NCI-H1436 treated with DMSO at 0.1 percent for 48 hours (cell line): Measurements from ENCODE around the gene TRAF7.

Experiments
- DNase-seq: peaks from one replicate; lab custom pipeline; 2025; lab: John Stamatoyannopoulos, UW

TRAF7 gene

DNA sequence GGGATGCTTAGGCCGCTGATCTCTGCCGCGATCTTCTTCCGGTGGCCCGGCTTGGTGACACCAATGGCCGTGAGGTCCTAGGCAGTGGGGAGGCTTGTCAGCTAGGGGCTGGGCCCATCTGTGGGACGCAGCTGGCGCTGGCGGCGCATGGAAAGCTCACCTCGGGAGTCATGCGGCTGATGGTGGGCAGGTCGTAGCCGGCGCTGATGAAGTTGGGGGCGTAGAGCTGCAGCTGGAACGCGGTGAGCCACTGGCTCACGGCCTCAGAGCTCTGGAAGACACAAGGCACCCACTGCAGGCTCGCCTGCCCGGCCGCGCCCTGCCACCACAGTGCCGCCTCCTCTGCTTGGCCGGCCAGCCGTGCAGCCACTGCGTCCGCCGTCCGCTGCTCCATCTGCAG lies 28.1 kb downstream of the TRAF7 start:
- DNase-seq, result no peak

DNA sequence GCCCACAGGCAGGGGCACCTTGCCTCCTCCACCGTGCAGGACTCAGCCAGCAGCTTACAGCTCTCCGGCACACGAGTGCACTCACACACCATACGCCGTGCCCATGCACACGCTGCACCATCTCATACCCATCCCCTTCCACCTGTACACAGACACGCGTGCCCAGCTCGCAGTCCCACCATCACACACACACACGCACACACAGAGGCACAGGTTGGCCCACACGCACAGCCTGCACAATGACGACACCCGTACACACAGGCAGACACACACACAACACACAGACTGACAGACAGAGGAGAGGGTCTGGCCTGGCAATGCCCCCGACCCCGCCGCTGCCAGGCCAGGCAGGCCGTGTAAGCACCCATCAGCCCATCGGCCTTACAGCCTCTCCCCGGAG lies 28.8 kb downstream of the TRAF7 start:
- DNase-seq, result no peak

DNA sequence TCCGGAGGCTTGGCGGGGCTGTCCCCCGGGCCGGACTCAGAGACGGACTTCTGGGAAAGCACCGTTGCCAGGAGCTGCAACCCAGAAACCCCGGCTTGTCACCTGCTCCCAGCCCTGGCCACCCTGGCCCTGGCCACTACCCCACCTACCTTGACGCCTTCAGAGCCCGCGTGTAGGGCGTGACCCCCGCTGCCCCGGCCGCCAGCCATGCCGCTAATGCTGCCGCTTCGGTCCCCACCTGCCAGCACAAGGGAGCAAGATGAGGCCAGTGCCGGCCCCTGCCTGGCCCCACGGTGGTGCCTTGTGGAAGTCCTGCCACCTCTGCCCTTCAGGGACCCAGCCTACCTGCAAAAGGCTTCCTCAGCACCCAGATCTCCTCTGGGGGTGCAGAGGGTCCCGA lies 29.4 kb downstream of the TRAF7 start:
- no peak for DNase-seq

DNA sequence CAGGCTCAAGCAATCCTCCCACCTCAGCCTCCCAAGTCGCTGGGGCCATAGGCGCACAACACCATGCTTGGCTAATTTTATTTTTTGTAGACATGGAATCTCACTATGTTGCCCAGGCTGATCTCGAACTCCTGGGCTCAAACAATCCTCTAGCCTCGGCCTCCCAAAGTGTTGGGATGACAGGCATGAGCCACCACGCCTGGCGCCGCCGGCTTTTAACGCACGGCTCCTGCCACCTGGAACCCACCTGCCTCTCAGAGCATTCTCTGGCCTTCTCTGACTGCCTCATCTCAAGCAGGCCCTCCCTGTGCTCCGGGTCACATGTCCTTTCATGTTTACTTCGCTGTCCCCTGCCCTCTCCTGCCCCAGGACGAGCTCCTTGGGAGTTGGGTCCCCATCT lies 30.5 kb downstream of the TRAF7 start:
- no peak for DNase-seq

DNA sequence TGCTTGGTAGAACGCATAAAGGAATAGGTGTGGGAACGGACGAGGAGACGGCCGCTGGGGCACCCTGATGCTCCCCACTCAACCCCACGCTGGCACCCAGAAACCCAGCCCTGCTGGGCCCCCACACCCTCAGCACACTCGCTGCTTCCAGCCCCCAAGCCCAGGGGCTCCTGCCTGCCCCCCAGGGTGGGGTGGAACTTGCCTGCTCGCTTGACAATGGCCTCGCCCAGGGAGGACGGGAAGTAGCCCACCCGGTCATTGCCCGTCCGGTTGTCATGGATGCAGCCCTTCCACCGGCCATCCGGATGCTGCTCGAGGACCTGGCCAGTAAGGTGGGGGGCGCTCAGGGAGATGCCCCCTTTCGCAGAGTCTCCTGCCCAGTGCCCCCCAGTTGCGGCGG lies 30.9 kb downstream of the TRAF7 start:
- no peak for DNase-seq

DNA sequence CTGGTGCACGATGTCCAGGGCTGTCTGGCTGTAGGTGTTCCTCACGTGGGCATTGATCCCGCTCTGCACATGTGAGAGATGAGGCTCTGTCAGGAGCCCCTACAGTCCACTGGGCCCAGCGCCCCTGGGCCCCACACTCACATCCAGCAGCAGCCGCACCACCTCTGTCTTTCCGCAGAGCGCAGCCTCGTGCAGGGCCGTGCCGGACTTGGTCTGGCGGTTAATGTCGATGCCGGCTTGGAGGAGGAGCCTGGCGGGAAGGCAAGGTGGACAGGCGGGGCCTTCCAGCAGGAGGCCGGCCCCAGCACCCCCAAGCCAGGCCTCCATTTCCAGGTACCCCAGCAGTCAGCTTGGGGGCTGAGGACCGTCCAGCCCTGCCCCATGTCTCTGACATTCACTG lies 31.6 kb downstream of the TRAF7 start:
- no peak for DNase-seq

DNA sequence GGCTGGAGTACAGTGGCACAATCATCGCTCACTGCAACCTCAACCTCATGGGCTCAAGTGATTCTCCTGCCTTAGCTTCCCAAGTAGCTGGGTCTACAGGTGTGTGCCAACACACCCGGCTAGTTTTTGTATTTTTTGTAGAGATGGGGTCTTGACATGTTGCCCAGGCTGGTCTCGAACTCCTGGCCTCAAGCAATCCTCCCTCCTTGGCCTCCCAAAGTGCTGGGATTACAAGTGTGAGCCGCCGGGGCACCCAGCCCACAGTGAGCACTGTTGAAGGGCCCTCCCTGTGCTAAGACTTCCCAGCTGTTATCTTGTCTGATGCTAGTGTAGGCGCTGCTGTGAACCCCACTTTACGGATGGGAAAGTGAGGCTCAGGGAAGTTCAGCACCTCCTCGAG lies 32.8 kb downstream of the TRAF7 start:
- no peak for DNase-seq

DNA sequence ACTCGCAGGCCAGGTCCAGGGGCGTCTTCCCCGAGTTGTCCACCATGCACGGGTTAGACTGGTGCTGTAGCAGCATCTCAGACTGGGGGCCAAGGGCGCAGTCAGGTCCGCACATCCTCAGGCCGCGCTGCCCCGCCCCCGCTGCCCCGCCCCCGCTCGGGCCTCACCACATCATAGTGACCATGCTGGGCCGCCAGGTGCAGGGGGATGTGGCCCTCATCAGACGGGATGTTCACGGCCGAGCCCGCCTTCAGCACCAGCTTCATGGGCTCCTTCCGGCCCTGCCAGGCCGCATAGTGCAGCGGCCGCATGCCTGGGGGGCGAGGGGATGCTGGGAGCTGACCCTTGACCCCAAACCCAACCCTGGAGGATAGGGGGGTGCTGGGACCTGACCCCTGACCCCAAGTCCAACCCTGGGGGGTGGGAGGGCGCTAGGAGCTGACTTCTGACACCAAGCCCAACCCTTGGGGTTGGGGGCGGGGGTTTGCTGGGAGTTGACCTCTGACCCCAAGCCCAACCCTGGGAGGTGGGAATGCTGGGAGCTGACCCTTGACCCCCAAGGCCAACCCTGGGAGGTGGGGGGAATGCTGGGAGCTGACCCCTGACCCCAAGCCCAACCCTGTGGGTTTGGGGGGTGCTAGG lies 33.8 kb downstream of the TRAF7 start:
- no peak for DNase-seq

DNA sequence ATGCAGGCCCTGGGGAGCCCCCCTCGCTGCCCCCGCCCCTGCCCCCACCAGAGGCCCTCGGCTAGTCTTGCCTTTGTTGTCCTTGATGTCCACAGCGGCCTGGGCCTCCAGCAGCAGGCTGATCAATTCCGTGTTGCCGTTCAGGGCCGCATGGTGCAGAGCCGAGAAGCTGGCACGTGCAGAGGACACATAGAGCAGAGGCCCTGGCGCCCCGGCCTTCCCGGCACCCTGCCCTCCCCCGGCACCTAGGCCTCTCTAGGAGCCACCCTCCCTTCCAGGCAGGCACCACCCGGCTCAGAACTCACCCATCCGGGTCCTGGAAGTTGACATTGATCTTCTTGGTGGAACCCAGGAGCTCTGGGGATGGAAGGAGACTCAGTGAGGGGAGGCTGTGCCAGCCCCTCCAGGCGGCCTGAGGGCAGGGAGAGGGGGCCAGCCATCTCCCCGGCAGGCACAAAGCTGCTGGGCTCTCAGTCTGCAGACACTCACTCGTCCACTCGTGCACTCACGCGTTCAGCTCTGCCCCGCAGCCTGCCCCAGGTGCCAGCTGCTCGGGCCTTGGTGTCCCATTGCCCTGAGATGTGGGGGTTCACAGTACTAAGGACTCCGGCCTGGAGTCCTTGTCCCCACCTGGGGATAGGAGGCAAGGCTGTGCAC lies 34.5 kb downstream of the TRAF7 start:
- no peak for DNase-seq

DNA sequence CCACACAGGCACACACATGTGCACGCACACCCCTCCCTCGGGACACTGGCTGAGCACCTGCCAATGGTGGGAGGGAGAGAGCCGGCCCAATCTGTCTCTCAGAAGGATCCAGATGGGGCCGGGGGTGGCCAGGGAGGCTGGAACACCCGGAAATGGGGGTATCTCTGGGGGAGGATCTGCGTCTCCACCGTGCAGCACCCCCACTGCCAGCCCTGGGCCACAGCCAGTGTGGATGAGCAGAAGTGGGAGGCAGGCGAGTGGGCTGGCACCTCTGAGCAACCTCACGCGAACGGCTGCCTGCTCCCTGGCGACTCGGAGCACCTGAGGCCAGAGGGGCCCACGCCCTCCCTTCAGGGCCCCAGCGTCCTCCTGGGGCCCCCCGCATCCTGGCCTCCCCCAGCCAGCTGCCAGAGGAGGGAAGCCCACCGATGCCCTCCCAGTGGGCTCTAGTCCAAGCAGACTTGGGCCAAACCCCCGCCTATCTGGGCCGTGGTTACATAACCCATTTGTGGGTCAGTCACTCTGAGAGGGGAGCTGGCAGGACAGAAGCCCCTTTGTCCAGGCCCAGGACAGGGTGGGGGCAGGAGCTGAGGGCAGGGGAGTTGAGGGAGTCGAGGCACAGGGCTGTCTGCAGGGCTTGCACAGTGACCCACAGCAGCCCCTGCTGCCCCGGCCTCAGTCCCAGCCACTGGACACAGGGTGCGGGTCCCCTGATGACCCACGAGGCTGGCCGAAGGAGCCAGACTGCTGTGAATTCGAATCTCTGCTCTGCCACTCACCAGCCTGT lies 35.3 kb downstream of the TRAF7 start:
- DNase-seq, result no peak

DNA sequence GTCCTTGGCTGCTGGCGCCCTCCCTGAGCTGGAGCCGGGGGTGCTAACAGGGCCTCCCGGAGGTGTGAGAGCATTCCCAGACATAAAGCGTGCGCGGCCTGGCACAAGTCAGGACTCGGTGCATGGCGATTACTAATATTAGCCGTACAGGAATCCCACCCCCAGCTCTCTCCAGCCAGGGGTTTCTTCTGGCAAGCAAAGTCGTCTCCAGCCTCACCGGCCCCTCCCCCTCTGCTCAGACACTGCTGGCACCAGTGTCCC lies 35.8 kb downstream of the TRAF7 start:
- DNase-seq, result no peak

DNA sequence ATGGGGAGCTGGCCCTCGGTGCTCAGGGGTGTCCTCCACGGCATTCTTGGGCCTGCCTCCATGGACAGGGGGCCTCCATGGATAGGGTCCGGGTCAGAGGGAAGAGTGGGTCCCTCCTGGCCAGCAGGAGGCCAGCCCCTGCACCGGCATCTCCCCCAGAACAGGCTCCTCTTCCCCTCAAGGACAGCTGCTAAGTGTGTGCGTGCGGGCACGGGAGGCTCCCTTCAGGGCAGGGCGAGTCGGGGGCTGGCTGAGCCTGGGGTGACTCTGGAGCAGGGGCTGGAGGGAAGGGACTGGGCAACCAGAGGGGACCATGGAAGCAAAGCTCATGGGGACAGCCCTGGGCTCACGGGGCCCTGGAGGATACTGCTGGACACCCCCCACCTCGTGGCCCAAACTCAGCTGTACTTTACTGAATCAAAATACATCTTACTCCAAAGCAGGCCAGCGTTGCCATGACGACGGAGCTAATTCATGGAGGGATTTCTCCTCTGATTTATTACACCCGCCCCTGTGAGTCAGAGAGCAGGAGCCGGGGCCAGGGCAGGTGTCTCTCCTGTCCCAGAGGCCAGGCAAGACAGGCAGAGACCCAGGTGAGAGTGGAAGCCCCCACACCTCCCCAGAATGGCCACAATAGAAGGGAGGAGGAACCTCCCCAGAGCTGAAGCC lies 38.7 kb downstream of the TRAF7 start:
- no peak for DNase-seq

DNA sequence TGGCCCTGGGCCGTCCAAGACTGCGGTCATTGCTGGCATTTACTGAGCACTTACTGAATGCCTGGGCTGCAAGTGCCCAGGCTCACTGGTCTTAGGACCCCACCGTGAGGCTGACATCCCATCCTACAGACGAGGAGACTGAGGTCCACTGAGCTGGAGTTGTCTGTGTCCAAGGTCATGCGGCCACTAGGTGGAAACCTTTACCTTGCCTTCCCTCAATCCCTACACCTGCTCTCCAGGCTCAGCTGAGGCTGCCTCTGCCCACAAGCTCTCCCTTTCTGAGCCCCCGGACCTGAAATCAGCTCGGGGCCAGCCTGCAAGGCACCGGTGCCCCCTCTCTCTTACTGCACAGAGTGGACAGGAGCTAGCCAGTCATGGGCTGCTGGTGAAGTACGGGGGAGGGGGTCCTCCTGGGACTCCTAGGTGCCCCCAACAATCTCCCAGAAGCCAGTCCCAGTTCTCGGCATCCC lies 39.3 kb downstream of the TRAF7 start:
- no peak for DNase-seq

DNA sequence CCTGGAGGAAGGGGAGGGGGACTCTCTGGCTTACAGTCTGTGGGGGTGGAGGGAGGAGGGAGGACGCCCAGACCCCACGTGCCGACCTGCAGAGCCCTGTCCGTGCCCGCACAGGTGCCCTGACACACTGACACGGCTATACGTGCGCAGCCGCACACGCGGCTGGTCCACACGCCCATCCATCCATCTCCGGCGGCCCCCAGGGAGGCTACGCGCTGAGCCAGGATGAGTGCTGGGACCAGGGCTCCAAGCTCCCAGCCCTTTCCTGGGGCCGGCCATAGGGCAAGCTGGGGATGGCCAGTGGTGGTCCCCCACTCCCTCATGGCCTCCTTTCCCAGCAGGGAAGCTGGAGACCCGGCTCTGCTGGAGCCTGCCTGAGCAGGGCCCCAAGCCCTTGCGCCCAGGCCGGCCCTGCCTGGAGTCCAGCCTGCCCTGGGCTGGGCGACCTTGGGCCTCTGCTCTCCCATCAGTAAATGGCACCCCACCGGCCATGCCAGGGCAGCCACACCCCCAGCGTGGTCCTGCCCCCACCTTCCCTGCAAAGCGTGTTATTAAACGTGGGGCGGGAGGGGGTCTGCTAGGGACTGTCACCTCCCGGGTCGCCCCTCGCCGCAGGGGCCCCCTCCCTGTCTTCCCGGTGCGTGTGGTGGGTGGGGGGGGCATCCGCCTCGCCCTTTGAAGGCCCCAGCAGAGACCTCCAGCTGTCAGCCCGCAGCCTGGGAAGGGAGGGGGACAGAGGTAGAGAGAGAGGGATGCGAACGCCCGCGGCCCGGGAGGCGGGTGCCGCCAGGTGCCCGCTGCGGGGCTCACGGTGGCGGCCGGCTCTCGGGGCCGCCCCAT lies 40.0 kb downstream of the TRAF7 start:
- DNase-seq, result no peak

DNA sequence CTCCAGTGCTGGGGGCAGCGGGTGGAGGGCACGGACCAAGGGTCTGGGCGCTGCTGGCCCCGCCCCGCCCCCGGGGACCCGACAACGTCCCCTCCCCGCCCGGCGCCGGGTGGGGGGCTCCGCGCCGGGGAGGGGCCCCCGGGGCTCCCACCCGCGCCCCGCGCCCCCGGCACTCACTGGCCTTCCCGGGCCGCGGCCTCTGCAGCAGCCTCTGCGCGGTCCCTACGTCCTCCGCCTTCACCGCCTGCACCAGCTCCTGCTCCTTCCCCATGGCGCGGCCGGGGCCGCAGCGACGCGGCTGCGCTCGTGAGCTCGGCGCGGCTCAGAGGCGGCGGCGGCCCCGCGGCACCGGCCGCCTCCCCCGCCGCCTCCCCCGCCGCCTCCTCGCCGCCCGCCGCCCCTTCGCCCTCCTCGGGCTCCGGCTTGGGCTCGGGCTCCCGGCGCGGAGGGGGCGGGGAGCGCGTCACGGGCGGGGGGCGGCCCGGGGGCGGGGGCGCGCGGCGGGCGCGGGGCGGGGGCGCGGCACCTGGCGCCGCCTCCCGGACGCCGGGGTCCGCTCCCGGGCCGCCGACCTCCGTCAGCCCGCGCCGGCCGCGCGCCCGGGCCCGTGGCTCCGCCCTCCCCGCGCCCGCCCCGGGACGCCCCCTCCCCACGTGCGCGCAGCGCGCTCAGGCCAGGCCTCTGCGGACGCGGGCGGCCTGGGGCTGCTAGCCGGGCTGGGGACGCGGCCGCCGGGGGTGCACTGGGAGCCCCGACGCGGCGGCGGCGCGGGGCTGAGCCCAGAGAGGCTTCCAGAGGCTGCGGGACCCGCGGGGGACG lies 40.8 kb downstream of the TRAF7 start, which contains the start of gene CASKIN1:
CASKIN1 (minus strand) TSS at position 444 of the 819 bp plus-strand sequence; CDS start at position 271, 173 bp downstream.
- no peak for DNase-seq

DNA sequence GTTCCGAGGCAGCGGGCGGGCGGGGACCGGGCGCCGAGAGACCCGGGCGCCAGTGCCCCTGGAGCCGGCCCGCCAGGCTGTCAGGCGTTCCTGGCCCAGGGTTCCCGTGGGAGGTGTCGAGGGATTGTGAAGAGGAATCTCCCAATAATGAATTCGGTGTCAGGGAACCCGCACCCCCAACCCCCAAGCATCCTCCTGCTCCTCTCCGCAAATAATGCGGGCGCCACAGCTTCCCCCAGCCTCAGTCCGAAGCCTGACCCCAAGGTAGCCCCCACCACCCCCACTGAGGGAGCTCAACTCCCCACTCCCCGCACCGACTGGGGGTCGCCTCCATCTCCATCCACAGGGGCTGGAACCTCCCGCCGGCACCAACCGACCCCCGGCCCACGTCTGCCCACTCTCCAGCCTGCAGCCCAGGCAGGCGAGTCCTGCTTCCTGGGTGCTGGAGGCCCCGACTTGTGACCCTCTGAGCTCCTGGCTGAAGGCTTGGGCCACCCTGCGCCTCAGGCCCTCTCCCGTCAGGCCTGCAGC lies 41.5 kb downstream of the TRAF7 start:
- no peak for DNase-seq

DNA sequence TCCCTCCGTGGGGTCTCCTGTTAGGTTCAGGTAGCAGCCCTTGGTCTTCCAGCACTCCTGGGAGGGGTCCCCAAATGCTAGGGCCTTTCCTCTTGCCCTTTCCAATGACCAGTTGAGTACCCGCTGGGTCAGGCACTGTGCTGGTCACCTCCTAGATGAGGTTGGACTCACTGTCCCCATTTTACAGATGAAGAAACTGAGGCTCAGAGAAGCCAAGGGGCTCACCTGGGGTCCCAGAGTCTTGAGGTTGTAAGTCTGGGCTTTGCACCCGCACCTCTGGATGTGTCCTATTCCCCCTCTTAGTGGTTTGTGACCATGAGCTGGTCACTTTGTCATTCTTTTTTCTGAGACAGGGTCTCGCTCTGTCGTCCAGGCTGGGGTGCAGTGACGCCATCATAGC lies 42.2 kb downstream of the TRAF7 start:
- DNase-seq, result no peak

DNA sequence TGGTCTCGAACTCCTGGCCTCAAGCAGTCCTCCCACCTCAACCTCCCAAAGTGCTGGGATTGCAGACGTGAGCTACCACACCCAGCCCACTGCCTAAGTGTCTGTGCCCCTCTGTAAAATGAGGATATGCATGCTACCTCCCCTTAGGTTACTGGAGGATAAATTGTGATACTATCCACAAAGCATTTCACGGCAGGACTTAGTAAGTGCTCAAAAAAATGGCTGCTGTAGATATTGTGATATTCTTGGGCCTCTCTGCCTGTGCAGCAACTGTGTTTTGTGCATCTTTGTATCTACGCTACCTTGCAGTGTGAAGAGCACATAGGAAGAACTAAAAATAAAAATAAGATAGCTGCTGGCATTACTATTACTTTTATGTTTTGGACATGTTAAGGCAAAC lies 42.7 kb downstream of the TRAF7 start:
- DNase-seq, result no peak

DNA sequence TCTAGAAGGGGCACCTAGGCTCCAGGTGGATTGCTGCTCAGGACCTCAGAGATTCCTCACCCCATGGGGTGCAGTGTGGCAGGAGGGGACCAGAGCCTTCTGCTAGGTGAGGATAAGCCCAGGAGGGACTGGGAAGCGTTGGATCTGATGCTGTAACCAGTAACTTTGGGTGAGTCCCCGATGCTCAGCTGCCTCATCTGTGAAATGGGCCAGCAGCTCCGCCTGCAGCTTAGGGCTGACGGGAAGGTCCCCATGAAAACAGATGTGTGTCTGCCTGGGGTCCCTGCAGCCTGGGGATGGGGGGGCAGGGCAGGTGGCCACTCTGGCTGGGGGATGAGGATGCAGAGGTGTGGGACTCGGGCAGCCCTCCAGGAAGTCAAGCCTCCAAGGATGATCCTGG lies 43.5 kb downstream of the TRAF7 start:
- no peak for DNase-seq

DNA sequence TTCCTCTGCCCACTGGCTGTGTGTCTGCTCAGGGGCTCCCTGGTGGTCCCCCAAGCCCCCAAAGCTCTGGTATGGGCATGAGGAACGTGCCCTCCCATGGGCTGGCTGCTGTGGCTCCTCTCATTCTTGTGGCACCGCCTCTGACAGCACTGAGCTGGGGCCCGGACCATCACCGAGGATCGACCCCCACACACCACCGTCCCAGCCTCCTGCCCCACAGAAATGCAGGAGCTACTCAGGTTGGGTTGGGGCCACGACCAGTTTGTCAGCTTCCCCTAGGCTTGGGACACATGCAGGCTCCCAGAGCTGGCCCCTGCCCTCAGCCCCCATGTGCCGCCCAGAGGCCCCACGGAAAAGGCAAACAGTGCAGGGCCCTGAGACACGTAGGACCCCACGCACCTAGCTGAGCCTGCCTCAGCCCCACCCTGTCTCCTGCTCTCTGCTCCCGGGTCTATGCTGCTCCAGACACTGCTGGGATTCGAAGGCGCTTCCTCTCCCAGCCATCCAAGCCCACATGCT lies 44.1 kb downstream of the TRAF7 start:
- DNase-seq, result no peak

DNA sequence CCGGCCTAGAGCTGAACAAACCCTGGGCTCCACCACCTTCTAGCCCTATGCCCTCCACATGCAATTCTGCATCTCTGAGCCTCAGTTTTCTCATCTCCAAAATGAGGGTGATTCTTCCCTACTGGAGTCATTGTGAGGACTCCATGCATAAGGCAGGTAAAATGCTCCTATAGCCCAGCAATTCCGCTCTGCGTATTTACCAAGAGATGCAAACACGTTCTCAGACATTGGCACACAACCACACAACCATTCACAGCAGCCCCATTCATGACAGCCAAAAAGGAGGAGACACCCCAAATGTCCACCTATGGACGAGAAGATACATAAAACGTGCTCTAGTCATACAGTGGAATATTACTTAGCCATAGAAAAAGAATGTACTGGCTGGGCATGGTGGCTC lies 44.7 kb downstream of the TRAF7 start:
- no peak for DNase-seq
